ENCODE results near the gene CCDC9B.

The CCDC9B gene

GRCh38 chr15:40340740-40341400 lies at the start of gene CCDC9B:
CCDC9B (minus strand) TSS chr15:40340939; CDS start chr15:40340819, 120 bp downstream.
- peak; percentile 79 for DNase-seq (ENCODE audit: low spot score)

- no peak for DNase-seq (ENCODE audit: low spot score)
Measured at GRCh38 chr15:40389824-40390595, 49.3 kb upstream of the CCDC9B start.

- DNase-seq (ENCODE audit: low spot score): no peak
Measured at GRCh38 chr15:40388941-40389823, 48.4 kb upstream of the CCDC9B start.

- DNase-seq (ENCODE audit: low spot score): no peak
Measured at GRCh38 chr15:40386480-40386879, 45.7 kb upstream of the CCDC9B start.

- DNase-seq (ENCODE audit: low spot score): peak; percentile 89
Measured at GRCh38 chr15:40382580-40383456, 42.1 kb upstream of the CCDC9B start, which contains the start of gene KNSTRN. KNSTRN (plus strand) TSS chr15:40382721; CDS start chr15:40382836, 115 bp downstream.

- no peak for DNase-seq (ENCODE audit: low spot score)
Measured at GRCh38 chr15:40381818-40382529, 41.2 kb upstream of the CCDC9B start.

- no peak for DNase-seq (ENCODE audit: low spot score)
Measured at GRCh38 chr15:40380636-40381035, 39.9 kb upstream of the CCDC9B start.

GRCh38 chr15:40379853-40380252 lies 39.1 kb upstream of the CCDC9B start:
- DNase-seq (ENCODE audit: low spot score): peak; percentile 74

GRCh38 chr15:40379374-40379773 lies 38.6 kb upstream of the CCDC9B start:
- DNase-seq (ENCODE audit: low spot score): no peak

GRCh38 chr15:40377606-40378005 lies 36.9 kb upstream of the CCDC9B start:
- DNase-seq (ENCODE audit: low spot score): no peak

- DNase-seq (ENCODE audit: low spot score): no peak
Measured at GRCh38 chr15:40372981-40373380, 32.2 kb upstream of the CCDC9B start.

- DNase-seq (ENCODE audit: low spot score): no peak
Measured at GRCh38 chr15:40369971-40370370, 29.2 kb upstream of the CCDC9B start.

GRCh38 chr15:40369474-40369869 lies 28.7 kb upstream of the CCDC9B start:
- no peak for DNase-seq (ENCODE audit: low spot score)

- no peak for DNase-seq (ENCODE audit: low spot score)
Measured at GRCh38 chr15:40368719-40369473, 28.2 kb upstream of the CCDC9B start.

GRCh38 chr15:40367686-40368611 lies 27.2 kb upstream of the CCDC9B start:
- no peak for DNase-seq (ENCODE audit: low spot score)

GRCh38 chr15:40367371-40367685 lies 26.6 kb upstream of the CCDC9B start:
- DNase-seq (ENCODE audit: low spot score): no peak

- no peak for DNase-seq (ENCODE audit: low spot score)
Measured at GRCh38 chr15:40366457-40367370, 26.0 kb upstream of the CCDC9B start.

Measured in SW480 (cell line).